Measurements from ENCODE around the gene NKIRAS1.

The NKIRAS1 gene

DNA sequence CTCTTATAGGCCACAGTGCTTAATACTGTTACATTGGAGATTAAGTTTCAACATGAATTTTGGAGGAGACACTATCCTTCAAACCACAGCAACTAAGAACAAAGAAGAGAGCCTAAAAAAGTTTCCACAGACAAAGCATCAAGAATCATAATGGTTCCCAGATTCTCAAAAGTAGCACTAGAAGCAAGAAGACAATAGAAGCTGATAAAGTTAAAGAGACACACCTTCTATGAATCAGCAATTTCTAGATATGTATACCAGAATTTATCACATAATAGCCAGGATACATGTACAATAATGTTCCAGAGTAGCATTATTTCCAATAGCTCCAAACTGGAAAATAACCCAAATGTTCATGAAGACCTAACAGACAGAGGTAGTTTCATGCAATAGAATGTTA lies 12.2 kb downstream of the NKIRAS1 start:
- TF ChIP-seq, protein P1, sequence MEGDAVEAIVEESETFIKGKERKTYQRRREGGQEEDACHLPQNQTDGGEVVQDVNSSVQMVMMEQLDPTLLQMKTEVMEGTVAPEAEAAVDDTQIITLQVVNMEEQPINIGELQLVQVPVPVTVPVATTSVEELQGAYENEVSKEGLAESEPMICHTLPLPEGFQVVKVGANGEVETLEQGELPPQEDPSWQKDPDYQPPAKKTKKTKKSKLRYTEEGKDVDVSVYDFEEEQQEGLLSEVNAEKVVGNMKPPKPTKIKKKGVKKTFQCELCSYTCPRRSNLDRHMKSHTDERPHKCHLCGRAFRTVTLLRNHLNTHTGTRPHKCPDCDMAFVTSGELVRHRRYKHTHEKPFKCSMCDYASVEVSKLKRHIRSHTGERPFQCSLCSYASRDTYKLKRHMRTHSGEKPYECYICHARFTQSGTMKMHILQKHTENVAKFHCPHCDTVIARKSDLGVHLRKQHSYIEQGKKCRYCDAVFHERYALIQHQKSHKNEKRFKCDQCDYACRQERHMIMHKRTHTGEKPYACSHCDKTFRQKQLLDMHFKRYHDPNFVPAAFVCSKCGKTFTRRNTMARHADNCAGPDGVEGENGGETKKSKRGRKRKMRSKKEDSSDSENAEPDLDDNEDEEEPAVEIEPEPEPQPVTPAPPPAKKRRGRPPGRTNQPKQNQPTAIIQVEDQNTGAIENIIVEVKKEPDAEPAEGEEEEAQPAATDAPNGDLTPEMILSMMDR (IDR thresholded peaks at IDR 0.05; ENCODE audit: extremely low read depth, missing control alignments), result no peak
- DNase-seq (ENCODE audit: low spot score), result no peak

DNA sequence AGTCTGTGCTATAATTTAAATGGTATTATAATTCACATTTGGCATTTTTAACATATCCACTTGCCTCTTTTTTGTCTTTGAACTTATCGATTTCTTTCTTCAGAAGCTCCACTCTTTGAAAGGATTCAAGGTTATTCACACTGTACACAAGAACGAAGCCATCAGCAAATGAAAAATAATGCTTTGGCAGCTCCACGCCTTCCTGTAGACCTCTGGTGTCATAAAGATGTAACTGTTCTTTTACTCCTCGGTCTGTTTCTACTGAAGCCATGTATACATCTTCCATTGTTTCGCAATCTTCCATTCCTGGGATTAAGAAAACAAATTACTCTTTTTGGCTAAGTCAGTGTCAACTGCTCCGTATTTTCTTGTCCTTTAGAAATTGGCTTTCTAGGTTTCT lies 16.0 kb downstream of the NKIRAS1 start:
- TF ChIP-seq, protein P1 (IDR thresholded peaks at IDR 0.05; ENCODE audit: extremely low read depth, missing control alignments), result no peak
- DNase-seq (ENCODE audit: low spot score), result no peak

GRCh38 chr3:23895181-23895580 lies 21.6 kb downstream of the NKIRAS1 start:
- TF ChIP-seq, protein P1 (IDR thresholded peaks at IDR 0.05; ENCODE audit: extremely low read depth, missing control alignments), result no peak
- no peak for DNase-seq (ENCODE audit: low spot score)

DNA sequence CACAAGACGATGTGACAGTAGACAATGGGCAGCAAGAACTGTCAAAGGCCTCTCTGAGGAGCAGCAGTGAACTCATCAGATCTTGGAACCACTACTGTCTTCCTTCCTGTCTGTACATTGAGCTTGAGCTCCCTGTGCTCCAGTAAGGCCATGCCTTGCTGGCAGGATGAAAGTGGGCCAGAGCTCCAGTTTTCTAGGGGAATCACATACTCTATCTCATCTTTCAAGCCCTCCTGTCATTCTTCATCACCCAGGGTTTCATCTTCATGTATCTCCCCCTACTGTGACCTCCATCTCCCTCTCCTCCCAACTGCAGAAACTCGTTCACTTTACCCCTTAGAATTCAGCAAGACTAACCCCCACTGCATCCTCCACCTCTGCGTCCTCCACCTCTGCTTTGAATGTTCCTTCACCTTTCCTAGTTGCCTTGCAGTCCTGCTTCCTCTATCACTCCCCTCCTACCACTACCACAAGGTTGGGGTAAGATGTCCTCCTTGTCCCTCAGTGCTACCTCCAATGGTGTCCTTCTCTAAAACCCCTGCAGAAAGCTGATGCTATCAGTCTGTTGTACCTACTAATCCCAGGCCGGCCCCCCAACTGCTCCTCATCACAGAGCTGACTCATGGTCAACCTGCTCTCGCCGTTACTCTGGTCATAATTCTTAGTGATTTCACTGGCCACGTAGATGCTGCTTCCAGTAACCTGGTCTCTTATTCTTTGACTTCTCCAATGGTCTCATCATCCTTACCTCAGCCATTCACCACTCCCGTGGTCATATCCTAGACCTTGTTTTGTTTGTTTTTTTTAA lies 22.3 kb downstream of the NKIRAS1 start:
- DNase-seq (ENCODE audit: low spot score), result no peak
- TF ChIP-seq, protein P1 (IDR thresholded peaks at IDR 0.05; ENCODE audit: extremely low read depth, missing control alignments), result no peak

DNA sequence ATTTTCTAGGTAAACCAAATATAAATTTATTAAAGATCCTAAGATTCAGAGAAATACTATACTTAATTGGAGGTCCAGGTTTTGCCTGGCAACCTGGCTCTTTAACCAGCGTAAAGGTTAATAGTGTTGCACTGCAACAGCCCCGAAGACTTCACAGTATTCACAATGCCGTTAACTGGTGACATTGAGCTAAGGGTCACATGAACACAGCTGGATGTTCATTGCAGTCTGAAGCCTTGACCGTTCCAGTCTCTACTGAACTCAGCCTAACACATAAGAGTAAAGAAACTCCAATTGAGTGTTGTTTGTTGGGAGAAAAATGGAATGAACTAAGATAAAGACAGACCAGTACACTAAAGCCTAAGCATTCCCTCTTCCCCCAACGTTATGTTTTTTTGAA lies 26.8 kb downstream of the NKIRAS1 start:
- no peak for DNase-seq (ENCODE audit: low spot score)
- TF ChIP-seq, protein P1 (IDR thresholded peaks at IDR 0.05; ENCODE audit: extremely low read depth, missing control alignments), result no peak

DNA sequence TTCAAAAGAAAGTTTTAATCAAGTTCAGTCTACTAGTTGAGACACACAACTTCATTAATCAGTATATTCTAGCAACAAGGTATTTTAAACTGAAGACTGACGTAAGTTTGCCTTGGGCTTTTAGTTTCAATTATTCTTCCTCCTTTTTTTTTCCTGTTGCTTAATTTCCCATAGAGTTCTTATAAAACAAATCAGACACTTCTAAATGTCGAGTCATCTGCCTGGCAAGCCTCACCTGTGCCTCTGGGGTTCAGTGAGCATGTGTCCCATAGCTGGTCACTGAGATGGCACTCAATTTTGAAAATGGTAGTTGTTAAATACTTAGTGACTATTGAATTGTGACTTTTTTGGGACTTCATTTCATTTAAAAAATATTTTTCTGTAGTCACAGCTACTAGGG lies 27.4 kb downstream of the NKIRAS1 start:
- DNase-seq (ENCODE audit: low spot score), result no peak
- TF ChIP-seq, protein P1 (IDR thresholded peaks at IDR 0.05; ENCODE audit: extremely low read depth, missing control alignments), result no peak

GRCh38 chr3:23888617-23889228 lies 28.1 kb downstream of the NKIRAS1 start:
- TF ChIP-seq, protein P1 (IDR thresholded peaks at IDR 0.05; ENCODE audit: extremely low read depth, missing control alignments), result peak; percentile 39
- DNase-seq (ENCODE audit: low spot score), result no peak

All from GM20000 (cell line).